HG03354 (cell line): ENCODE data around the gene USP13.

Source experiments
- ATAC-seq: cut with Tn5 transposase; IDR thresholded peaks from one replicate; pipeline ENCODE4 v1.9.1; 2021; ENCODE audit warnings: mild to moderate bottlenecking; ENCODE audit not compliant: unreplicated experiment, poor library complexity, severe bottlenecking

USP13 gene

GRCh38 chr3:179729981-179730380, 77.1 kb downstream of the USP13 start:
- ATAC-seq, result no peak

GRCh38 chr3:179730506-179730905, 77.7 kb downstream of the USP13 start:
- ATAC-seq, result no peak

- ATAC-seq, result no peak
These were observed 78.7 kb downstream of the USP13 start for GRCh38 chr3:179731544-179731943.

GRCh38 chr3:179732661-179733348, 80.0 kb downstream of the USP13 start:
- ATAC-seq, result no peak

GRCh38 chr3:179733797-179734196, 81.0 kb downstream of the USP13 start:
- ATAC-seq, result no peak

GRCh38 chr3:179734497-179735281, 81.8 kb downstream of the USP13 start:
- ATAC-seq, result no peak

- no peak for ATAC-seq
These were observed 82.5 kb downstream of the USP13 start for GRCh38 chr3:179735321-179735720.

- ATAC-seq, result no peak
These were observed 86.2 kb downstream of the USP13 start for GRCh38 chr3:179738998-179739397.

- ATAC-seq, result no peak
These were observed 87.2 kb downstream of the USP13 start for GRCh38 chr3:179739816-179740594.

- ATAC-seq, result no peak
These were observed 91.1 kb downstream of the USP13 start for GRCh38 chr3:179743913-179744312.

GRCh38 chr3:179744667-179745066, 91.8 kb downstream of the USP13 start:
- ATAC-seq, result no peak

- no peak for ATAC-seq
These were observed 92.2 kb downstream of the USP13 start for GRCh38 chr3:179745079-179745478.

GRCh38 chr3:179745716-179746115, 92.9 kb downstream of the USP13 start:
- no peak for ATAC-seq

GRCh38 chr3:179750720-179751328, 98.0 kb downstream of the USP13 start:
- peak; percentile 75 for ATAC-seq

GRCh38 chr3:179760944-179761343, 108.1 kb downstream of the USP13 start:
- ATAC-seq, result no peak

- no peak for ATAC-seq
These were observed 112.6 kb downstream of the USP13 start for GRCh38 chr3:179765396-179765795.

GRCh38 chr3:179766416-179767133, 113.7 kb downstream of the USP13 start:
- no peak for ATAC-seq

- ATAC-seq, result no peak
These were observed 115.2 kb downstream of the USP13 start for GRCh38 chr3:179768080-179768479.

GRCh38 chr3:179769411-179770247, 116.8 kb downstream of the USP13 start:
- ATAC-seq, result no peak
